Activated naive CD4-positive, alpha-beta T cell treated with anti-CD3 and anti-CD28 coated beads for 36 hours (primary cell): ENCODE results near the gene ARPP21. TPM values are rescaled to one million over a fixed set of nuclear protein-coding genes. Genes with fewer than 3 reads are reported as not detected.
A peak's percentile ranks its signal among the peaks of the same experiment; 100 is the strongest.

Experiments used
- CTCF ChIA-PET: fragments of 350-600 bp; sonication (Branson Sonifier 250); formaldehyde crosslinking; loops from one replicate; lab custom pipeline; 2021; ENCODE audit warnings: antibody characterized with exemption; lab: Charles Lee
- DNase-seq: peaks from one replicate; pipeline ENCODE4 v3.0.0-alpha.2; 2020
- H3K27ac Mint-ChIP-seq: one replicate; pipeline ENCODE4 v1.8.0; 2021; ENCODE audit warnings: mild to moderate bottlenecking, mixed read lengths
- H3K27me3 Mint-ChIP-seq: one replicate; pipeline ENCODE4 v1.8.0; 2021; ENCODE audit warnings: low read depth, mixed read lengths
- H3K36me3 Mint-ChIP-seq: one replicate; pipeline ENCODE4 v1.8.0; 2021; ENCODE audit warnings: low read depth, mixed read lengths
- H3K4me1 Mint-ChIP-seq: one replicate; pipeline ENCODE4 v1.8.0; 2021; ENCODE audit warnings: low read depth, mixed read lengths
- H3K4me3 Mint-ChIP-seq: one replicate; pipeline ENCODE4 v1.8.0; 2021; ENCODE audit warnings: mild to moderate bottlenecking, moderate library complexity, mixed read lengths
- H3K9me3 Mint-ChIP-seq: one replicate; pipeline ENCODE4 v1.8.0; 2021; ENCODE audit warnings: mixed read lengths
- intact Hi-C: fragments of 100-400 bp; cut with micrococcal nuclease; formaldehyde crosslinking; loops from one replicate; pipeline ENCODE4 v1.15.1; 2023
- total RNA-seq, 2 experiments: library from RNA; stranded (reverse); gene quantifications; one replicate each; pipeline ENCODE4 v1.2.3, GENCODE V29; 2021

ARPP21 gene
- total RNA-seq, 2 experiments from 2014 or later = not detected

DNA sequence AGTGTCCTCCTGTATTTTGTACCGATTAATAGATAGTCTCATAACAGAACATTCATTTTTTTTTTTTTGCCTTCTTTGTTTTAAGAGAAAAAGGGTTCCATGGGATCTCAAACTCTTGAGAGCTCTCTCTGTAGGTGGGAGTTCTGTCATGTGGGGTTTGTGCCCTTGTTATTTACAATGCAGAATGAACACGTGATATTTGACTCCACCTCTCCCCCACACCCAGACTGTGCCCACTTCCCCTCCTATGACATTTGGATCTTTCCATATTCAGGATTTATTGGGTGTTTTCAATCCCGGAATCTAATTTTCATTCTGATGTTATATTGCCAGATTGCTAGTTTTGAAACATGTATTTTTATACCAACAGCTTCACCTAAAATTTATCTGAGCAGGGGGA lies 49.5 kb downstream of the ARPP21 start:
- no peak overlapping the region for H3K4me3 Mint-ChIP-seq
- no peaks in the 10 kb centered on the region for H3K9me3 Mint-ChIP-seq
- no peaks in the 10 kb centered on the region for H3K36me3 Mint-ChIP-seq
- no peak overlapping the region for H3K27ac Mint-ChIP-seq
- no peaks in the 10 kb centered on the region for H3K4me1 Mint-ChIP-seq
- H3K27me3 Mint-ChIP-seq = no peaks in the 10 kb centered on the region
- intact Hi-C loops = no loop called here
- CTCF ChIA-PET = no interaction called here
- DNase-seq = no peak

DNA sequence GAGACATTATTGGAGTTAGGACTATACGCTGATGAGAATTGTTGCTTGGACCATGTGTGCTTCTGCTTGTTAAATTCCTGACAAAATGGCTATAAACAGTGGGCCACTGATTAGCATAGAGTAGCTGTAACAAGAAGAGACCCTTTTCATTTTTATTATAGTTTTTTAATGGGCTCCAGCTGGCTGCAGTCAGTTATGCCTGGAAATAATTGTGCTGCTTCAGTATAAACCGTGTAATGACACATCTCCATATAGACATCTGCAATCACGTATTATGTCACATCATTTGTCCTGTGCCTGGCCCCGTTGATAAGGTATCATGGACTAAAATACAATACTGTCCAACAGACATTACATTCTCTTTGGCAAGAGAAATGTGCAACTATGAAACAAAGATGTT lies 50.9 kb downstream of the ARPP21 start:
- CTCF ChIA-PET = no interaction called here
- DNase-seq = no peak
- no peaks in the 10 kb centered on the region for H3K4me1 Mint-ChIP-seq
- no peaks in the 10 kb centered on the region for H3K36me3 Mint-ChIP-seq
- H3K27ac Mint-ChIP-seq = no peak overlapping the region
- intact Hi-C loops = no loop called here
- no peaks in the 10 kb centered on the region for H3K9me3 Mint-ChIP-seq
- H3K27me3 Mint-ChIP-seq = no peaks in the 10 kb centered on the region
- no peak overlapping the region for H3K4me3 Mint-ChIP-seq

DNA sequence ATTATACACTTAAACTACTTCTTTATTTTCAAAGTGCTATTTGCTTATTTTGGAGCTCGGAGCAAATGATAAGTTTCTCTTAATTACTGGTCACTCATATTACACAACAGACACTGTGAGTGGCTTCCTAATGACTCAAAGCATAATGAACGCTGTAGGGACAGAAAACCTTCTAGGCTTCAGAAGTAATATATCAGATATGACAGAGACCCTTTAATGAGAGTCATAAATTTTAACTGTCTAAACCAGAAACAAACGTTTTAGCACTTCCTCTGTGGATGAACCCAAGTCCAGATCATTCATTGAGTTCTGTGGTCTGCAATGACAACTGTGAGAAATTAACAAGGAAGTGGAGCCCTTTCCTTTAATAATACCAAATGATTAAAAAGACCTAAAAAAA lies 66.6 kb downstream of the ARPP21 start:
- CTCF ChIA-PET = no interaction called here
- no peaks in the 10 kb centered on the region for H3K36me3 Mint-ChIP-seq
- H3K4me1 Mint-ChIP-seq = peaks cover 7% of the 10 kb centered on the region
- H3K27me3 Mint-ChIP-seq = no peaks in the 10 kb centered on the region
- no peak for DNase-seq
- no peak overlapping the region for H3K4me3 Mint-ChIP-seq
- peaks cover 3% of the 10 kb centered on the region for H3K9me3 Mint-ChIP-seq
- intact Hi-C loops = no loop called here
- no peak overlapping the region for H3K27ac Mint-ChIP-seq

DNA sequence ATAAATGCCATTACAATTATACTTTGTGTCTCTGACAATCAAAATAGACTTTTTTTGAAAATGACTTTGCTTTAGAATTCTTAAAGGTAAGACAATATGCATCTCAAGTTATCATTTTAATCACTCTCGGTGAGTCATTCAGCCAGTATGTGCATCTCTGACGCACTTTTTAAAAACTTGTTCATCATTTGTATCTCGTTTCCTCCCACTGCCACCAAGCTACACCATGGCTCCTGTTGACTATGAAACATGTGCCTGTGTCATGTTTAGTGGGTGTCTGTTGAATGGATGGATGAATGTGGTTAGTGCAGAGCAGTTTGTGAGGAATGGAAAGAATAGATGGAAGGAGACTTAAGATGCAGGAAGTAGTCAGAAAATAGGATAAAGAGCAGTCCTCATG lies 68.6 kb downstream of the ARPP21 start:
- peak; percentile 33 for DNase-seq
- Mint-ChIP-seq H3K27me3 (no peaks in the 10 kb centered on the region), H3K36me3 (no peaks in the 10 kb centered on the region), H3K4me3 (no peak overlapping the region), H3K4me1 (peaks cover 7% of the 10 kb centered on the region), H3K9me3 (peaks cover 3% of the 10 kb centered on the region), H3K27ac (no peak overlapping the region)
- intact Hi-C loops = loop anchor here (1.0 kb wide), 1 partner anchor 16 kb away; no protein-coding TSS in a partner anchor
- CTCF ChIA-PET = no interaction called here

DNA sequence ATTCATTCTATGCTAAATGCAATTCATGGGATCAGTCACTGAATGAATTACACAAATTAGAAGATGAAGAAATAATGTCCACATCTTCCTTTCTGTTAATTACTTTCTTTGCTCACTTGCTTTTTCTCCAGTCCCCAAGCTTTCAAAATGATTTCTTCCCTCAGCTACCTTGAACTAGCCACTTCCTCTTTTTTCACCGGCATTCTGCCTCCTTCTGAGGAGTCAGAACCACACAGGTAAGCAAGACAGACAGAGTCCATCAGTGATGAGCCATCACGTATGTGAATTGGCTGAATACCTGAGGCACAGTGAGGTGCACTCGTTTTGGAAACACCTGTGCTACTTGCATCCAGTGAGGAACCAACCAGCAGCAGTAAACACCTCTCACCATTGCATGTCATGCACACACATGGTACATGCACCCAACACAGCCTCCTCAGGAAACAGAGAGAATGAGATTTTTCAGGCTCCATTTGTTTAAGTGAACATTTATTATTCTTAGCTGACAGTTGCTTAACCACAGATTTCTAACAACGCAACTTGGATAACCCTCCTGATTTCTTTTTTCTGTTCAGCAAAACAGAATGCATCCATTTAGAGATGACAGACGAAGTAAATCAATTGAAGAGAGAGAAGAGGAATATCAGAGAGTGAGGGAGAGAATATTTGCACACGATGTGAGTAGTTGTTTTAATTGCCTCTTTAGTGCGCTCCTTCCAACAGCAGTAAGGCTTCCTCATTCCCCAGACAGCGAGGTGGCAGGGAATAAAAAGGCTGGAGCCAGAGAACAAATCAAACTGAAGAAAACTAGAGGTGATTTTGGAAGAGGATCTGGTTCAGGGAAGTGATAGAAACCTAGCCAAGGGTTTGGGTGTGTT lies 69.3 kb downstream of the ARPP21 start:
- Mint-ChIP-seq H3K27ac (no peak overlapping the region), H3K36me3 (no peaks in the 10 kb centered on the region), H3K9me3 (peaks cover 3% of the 10 kb centered on the region), H3K4me1 (peaks cover 7% of the 10 kb centered on the region), H3K27me3 (no peaks in the 10 kb centered on the region), H3K4me3 (no peak overlapping the region)
- intact Hi-C loops = loop anchor here (1.0 kb wide), 1 partner anchor 16 kb away; no protein-coding TSS in a partner anchor
- no peak for DNase-seq
- CTCF ChIA-PET = no interaction called here

- intact Hi-C loops = no loop called here
- Mint-ChIP-seq H3K4me3 (no peak overlapping the region), H3K36me3 (no peaks in the 10 kb centered on the region), H3K27ac (no peak overlapping the region), H3K4me1 (peaks cover 7% of the 10 kb centered on the region), H3K9me3 (peaks cover 3% of the 10 kb centered on the region), H3K27me3 (no peaks in the 10 kb centered on the region)
- CTCF ChIA-PET = no interaction called here
- DNase-seq = no peak
These were observed 70.4 kb downstream of the ARPP21 start for GRCh38 chr3:35709691-35710090.

GRCh38 chr3:35710554-35710953 lies 71.2 kb downstream of the ARPP21 start:
- CTCF ChIA-PET = no interaction called here
- Mint-ChIP-seq H3K27me3 (no peaks in the 10 kb centered on the region), H3K9me3 (peaks cover 3% of the 10 kb centered on the region), H3K4me1 (peaks cover 7% of the 10 kb centered on the region), H3K36me3 (no peaks in the 10 kb centered on the region), H3K4me3 (no peak overlapping the region), H3K27ac (no peak overlapping the region)
- no peak for DNase-seq
- intact Hi-C loops = no loop called here

DNA sequence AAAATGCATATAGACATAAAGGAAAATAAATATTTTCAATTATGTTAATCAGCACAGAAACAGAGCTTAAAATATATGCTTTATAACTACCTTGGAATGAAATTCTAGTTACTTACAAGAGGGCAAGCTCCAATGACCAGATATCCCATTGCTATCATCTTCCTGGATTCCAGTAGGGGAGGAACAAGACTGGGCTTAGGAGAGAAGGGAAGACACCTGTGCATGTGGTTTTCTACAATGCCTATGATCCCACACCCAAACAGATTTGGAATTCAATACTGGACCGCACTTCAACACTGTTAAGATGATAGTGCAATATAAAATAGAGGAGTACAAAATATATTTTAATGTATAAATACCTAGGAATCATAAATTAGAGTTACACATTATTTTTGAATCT lies 79.6 kb downstream of the ARPP21 start:
- Mint-ChIP-seq H3K27me3 (no peaks in the 10 kb centered on the region), H3K9me3 (no peaks in the 10 kb centered on the region), H3K27ac (no peak overlapping the region), H3K36me3 (no peaks in the 10 kb centered on the region), H3K4me3 (no peak overlapping the region), H3K4me1 (no peaks in the 10 kb centered on the region)
- intact Hi-C loops = no loop called here
- no peak for DNase-seq
- CTCF ChIA-PET = no interaction called here

DNA sequence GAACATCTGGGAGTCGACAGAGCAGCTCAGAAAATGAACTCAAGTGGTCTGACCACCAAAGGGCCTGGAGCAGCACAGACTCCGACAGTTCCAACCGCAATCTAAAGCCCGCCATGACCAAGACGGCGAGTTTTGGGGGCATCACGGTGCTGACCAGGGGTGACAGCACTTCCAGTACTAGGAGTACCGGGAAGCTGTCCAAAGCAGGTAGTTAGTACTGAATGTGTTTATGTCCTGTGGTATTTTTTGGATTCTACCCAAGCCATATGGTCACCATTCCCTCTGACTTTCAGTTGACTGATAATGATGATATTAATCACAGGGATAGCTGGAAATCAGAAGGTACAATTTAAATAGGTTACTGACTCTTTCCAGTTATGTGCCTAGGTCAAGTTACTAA lies 82.3 kb downstream of the ARPP21 start:
- H3K36me3 Mint-ChIP-seq = no peaks in the 10 kb centered on the region
- H3K27ac Mint-ChIP-seq = no peak overlapping the region
- H3K9me3 Mint-ChIP-seq = no peaks in the 10 kb centered on the region
- no peaks in the 10 kb centered on the region for H3K27me3 Mint-ChIP-seq
- no peak for DNase-seq
- CTCF ChIA-PET = no interaction called here
- H3K4me3 Mint-ChIP-seq = no peak overlapping the region
- intact Hi-C loops = no loop called here
- no peaks in the 10 kb centered on the region for H3K4me1 Mint-ChIP-seq

- Mint-ChIP-seq H3K27ac (no peak overlapping the region), H3K36me3 (no peaks in the 10 kb centered on the region), H3K27me3 (no peaks in the 10 kb centered on the region), H3K9me3 (no peaks in the 10 kb centered on the region), H3K4me3 (no peak overlapping the region), H3K4me1 (no peaks in the 10 kb centered on the region)
- CTCF ChIA-PET = no interaction called here
- intact Hi-C loops = no loop called here
- DNase-seq = no peak
These were observed 83.6 kb downstream of the ARPP21 start for GRCh38 chr3:35722902-35723301.

GRCh38 chr3:35723480-35724097 lies 84.3 kb downstream of the ARPP21 start:
- Mint-ChIP-seq H3K4me1 (no peaks in the 10 kb centered on the region), H3K36me3 (no peaks in the 10 kb centered on the region), H3K4me3 (no peak overlapping the region), H3K27me3 (no peaks in the 10 kb centered on the region), H3K9me3 (no peaks in the 10 kb centered on the region), H3K27ac (no peak overlapping the region)
- intact Hi-C loops = loop anchor here (1.0 kb wide), 1 partner anchor 15 kb away; no protein-coding TSS in a partner anchor
- DNase-seq = no peak
- CTCF ChIA-PET = no interaction called here

GRCh38 chr3:35724106-35724505 lies 84.8 kb downstream of the ARPP21 start:
- CTCF ChIA-PET = no interaction called here
- intact Hi-C loops = loop anchor here (1.0 kb wide), 1 partner anchor 16 kb away; no protein-coding TSS in a partner anchor
- no peak for DNase-seq
- Mint-ChIP-seq H3K27me3 (no peaks in the 10 kb centered on the region), H3K27ac (no peak overlapping the region), H3K4me1 (no peaks in the 10 kb centered on the region), H3K36me3 (no peaks in the 10 kb centered on the region), H3K4me3 (no peak overlapping the region), H3K9me3 (no peaks in the 10 kb centered on the region)

DNA sequence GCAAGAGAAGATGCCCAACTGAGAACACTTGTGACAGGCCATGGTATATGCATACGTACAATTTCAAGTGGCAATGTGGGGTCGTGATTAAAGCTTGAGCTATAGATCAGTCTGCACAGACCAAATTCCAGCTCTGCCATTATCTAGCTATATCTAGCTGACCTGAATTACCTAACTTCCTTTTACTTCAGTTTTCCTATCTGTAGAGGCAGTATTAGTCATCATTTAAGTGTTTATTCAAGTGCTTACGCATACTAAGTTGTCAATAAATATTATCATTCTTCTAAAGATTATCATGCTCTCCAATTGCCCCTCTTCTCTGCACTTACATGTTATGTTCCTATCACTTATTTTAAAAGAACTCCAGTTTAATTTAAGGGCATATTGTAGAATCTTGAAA lies 87.9 kb downstream of the ARPP21 start:
- H3K27me3 Mint-ChIP-seq = no peaks in the 10 kb centered on the region
- intact Hi-C loops = no loop called here
- no peaks in the 10 kb centered on the region for H3K4me1 Mint-ChIP-seq
- CTCF ChIA-PET = no interaction called here
- H3K9me3 Mint-ChIP-seq = no peaks in the 10 kb centered on the region
- H3K27ac Mint-ChIP-seq = no peak overlapping the region
- no peaks in the 10 kb centered on the region for H3K36me3 Mint-ChIP-seq
- DNase-seq = no peak
- no peak overlapping the region for H3K4me3 Mint-ChIP-seq
